ENCODE measurements around the gene ZFR.

The ZFR gene

DNA sequence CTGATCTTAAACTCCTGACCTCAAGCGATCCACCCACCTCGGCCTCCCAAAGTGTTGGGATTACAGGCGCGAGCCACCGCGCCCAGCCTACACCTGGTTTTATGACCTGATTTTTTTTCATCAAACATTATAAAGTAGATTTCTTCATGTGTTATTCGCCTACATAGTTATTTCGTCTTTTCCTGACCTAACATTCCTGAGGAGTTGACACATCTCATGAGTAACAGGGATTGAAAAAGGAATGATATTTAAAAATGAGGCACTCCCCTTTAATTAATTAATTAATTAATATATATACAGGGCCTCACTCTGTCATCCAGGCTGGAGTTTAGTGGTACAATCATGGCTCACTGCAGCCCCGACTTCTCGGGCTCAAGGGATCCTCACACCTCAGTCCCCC lies 111.6 kb downstream of the ZFR start:
- no peak overlapping the region for H3K27ac ChIP-seq (ENCODE audit: low read length)
- no peaks in the 10 kb centered on the region for H3K27me3 ChIP-seq (ENCODE audit: control insufficient read depth in 1 of 2, insufficient read depth in 2 of 2, low read length in 2 of 2)
- H3K9me3 ChIP-seq (ENCODE audit: control insufficient read depth in 2 of 2, low read length in 2 of 2): no peaks in the 10 kb centered on the region
- no peak overlapping the region for H3K9ac ChIP-seq (ENCODE audit: low read length in 2 of 2)
- no peaks in the 10 kb centered on the region for H3K36me3 ChIP-seq (ENCODE audit: control insufficient read depth in 2 of 2, insufficient read depth in 2 of 2, low read length in 2 of 2)
- no peaks in the 10 kb centered on the region for H3K4me1 ChIP-seq (ENCODE audit: control insufficient read depth, insufficient read depth, low read length)
- no peak overlapping the region for H3K4me3 ChIP-seq (ENCODE audit: low read length in 2 of 2)

DNA sequence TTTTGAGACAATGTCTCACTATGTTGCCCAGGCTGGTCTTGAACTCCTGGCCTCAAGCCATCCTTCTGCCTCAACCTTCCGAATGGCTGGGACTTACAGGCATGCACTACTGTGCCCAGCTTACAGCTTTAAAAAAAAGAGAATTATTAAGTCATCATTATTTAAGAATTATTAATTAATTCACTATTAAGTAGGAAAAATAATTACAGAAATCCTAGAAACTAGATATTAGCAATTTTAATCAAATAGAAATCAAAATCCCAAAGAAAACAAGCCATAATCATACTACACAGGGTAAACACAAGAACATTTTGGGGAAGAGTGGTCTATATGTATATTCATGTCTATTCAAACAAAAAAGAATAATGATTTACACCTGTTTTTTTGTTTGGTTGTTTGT lies 112.2 kb downstream of the ZFR start:
- no peaks in the 10 kb centered on the region for H3K9me3 ChIP-seq (ENCODE audit: control insufficient read depth in 2 of 2, low read length in 2 of 2)
- H3K4me1 ChIP-seq (ENCODE audit: control insufficient read depth, insufficient read depth, low read length): no peaks in the 10 kb centered on the region
- H3K27me3 ChIP-seq (ENCODE audit: control insufficient read depth in 1 of 2, insufficient read depth in 2 of 2, low read length in 2 of 2): no peaks in the 10 kb centered on the region

DNA sequence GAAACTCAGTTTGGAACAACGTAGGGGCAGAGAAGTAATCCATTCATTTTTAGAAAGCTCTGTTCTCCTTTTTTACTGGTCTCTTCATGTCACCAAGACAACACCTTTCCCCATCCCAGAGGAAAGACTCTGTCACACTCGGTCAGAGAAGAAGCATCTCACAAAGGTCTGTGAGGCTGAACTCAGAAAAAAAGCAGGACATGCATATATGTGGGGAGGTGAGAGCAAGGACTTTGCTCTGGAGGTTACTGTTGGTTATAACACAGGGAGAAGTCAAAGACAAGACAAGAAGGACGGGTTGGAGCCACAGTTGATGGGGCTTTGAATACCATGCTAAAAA lies 112.6 kb downstream of the ZFR start:
- H3K9me3 ChIP-seq (ENCODE audit: control insufficient read depth in 2 of 2, low read length in 2 of 2): no peaks in the 10 kb centered on the region
- no peaks in the 10 kb centered on the region for H3K36me3 ChIP-seq (ENCODE audit: control insufficient read depth in 2 of 2, insufficient read depth in 2 of 2, low read length in 2 of 2)
- no peaks in the 10 kb centered on the region for H3K27me3 ChIP-seq (ENCODE audit: control insufficient read depth in 1 of 2, insufficient read depth in 2 of 2, low read length in 2 of 2)
- no peaks in the 10 kb centered on the region for H3K4me1 ChIP-seq (ENCODE audit: control insufficient read depth, insufficient read depth, low read length)
- no peak overlapping the region for H3K9ac ChIP-seq (ENCODE audit: low read length in 2 of 2)
- H3K4me3 ChIP-seq (ENCODE audit: low read length in 2 of 2): no peak overlapping the region
- no peak overlapping the region for H3K27ac ChIP-seq (ENCODE audit: low read length)

More for the DNA sequence above, 112.2 kb downstream of the ZFR start:
- H3K4me3 ChIP-seq (ENCODE audit: low read length in 2 of 2): no peak overlapping the region
- H3K36me3 ChIP-seq (ENCODE audit: control insufficient read depth in 2 of 2, insufficient read depth in 2 of 2, low read length in 2 of 2): no peaks in the 10 kb centered on the region
- no peak overlapping the region for H3K27ac ChIP-seq (ENCODE audit: low read length)
- no peak overlapping the region for H3K9ac ChIP-seq (ENCODE audit: low read length in 2 of 2)

DNA sequence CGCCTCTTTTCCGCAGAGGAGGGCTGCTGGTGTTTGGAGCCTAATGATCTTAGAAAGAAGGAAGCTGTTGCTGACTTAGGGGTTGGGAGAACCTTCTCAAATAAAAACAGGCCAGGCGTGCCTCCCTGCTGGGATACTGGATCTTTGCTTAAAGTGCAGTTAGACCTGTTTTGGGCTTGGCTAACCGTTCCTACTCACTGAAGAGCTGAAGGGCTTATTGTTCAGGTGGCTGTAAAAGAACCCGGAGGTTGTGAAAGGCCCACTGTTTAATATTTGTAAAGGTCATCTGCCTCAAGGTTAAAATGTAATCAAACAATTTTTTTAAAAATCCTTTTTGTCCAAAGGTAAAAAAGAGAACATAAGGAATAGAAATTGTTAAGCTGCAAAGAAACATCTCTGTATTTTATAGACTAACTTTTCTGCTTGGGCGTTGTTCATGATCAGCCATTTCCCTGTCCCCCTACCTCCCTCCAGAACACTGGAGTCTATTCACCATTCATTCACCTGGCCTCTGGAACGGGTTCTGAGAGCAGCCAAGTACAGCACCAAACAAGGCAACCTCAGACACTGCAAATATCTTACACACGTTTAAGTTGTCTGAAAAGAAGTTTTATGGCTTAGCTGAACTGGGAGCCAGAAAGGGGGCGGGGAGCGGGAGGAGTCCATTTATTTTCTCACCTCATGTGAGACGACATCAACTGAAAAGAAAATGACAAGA lies 113.2 kb downstream of the ZFR start:
- Histone ChIP-seq H3K4me3 (ENCODE audit: low read length in 2 of 2) (no peak overlapping the region), H3K27me3 (ENCODE audit: control insufficient read depth in 1 of 2, insufficient read depth in 2 of 2, low read length in 2 of 2) (no peaks in the 10 kb centered on the region), H3K9me3 (ENCODE audit: control insufficient read depth in 2 of 2, low read length in 2 of 2) (no peaks in the 10 kb centered on the region), H3K9ac (ENCODE audit: low read length in 2 of 2) (no peak overlapping the region), H3K27ac (ENCODE audit: low read length) (no peak overlapping the region), H3K4me1 (ENCODE audit: control insufficient read depth, insufficient read depth, low read length) (no peaks in the 10 kb centered on the region), H3K36me3 (ENCODE audit: control insufficient read depth in 2 of 2, insufficient read depth in 2 of 2, low read length in 2 of 2) (no peaks in the 10 kb centered on the region)

DNA sequence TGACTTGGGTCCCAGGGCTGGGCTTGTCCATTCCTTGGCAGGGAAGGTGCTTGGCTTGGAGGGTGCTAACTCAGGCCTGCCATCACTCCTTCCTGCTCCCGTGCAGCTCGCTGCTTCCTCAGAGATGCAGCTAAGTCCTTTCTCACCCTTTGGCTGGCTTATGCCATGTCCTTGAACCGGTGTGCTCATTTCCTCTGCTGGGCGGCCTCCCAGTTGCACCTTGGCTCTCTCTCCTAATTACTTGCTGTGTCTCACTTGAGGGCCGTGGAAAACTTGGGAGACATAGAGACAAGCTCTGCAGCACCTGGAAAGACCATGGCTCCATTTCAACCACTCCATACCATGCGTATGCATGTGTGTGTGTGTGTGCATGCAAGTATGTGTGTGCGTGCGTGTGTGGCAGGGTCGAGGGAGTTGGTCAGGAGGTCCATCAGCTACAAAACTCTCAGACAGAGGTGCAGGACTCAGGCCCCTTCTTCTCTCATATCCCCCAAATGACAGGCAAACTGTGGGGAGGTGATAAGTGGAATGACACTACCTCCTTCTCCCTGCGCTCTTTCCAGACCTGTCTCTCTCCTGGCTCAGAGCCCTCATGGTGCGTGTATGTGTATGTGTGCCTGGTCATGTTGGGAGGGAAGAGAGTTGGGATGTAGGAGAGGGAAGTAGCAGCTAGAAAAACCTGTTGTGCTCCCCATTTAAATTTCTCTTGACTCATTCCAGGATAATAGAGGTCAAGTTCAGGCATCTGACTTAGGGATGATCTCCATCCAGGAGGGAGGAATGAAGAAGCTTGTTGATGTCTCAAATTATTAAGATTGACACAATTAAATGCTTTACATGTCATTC lies 114.2 kb downstream of the ZFR start:
- no peaks in the 10 kb centered on the region for H3K27me3 ChIP-seq (ENCODE audit: control insufficient read depth in 1 of 2, insufficient read depth in 2 of 2, low read length in 2 of 2)
- H3K9ac ChIP-seq (ENCODE audit: low read length in 2 of 2): no peak overlapping the region
- no peak overlapping the region for H3K4me3 ChIP-seq (ENCODE audit: low read length in 2 of 2)
- no peak overlapping the region for H3K27ac ChIP-seq (ENCODE audit: low read length)
- H3K4me1 ChIP-seq (ENCODE audit: control insufficient read depth, insufficient read depth, low read length): no peaks in the 10 kb centered on the region
- no peaks in the 10 kb centered on the region for H3K9me3 ChIP-seq (ENCODE audit: control insufficient read depth in 2 of 2, low read length in 2 of 2)
- H3K36me3 ChIP-seq (ENCODE audit: control insufficient read depth in 2 of 2, insufficient read depth in 2 of 2, low read length in 2 of 2): no peaks in the 10 kb centered on the region

DNA sequence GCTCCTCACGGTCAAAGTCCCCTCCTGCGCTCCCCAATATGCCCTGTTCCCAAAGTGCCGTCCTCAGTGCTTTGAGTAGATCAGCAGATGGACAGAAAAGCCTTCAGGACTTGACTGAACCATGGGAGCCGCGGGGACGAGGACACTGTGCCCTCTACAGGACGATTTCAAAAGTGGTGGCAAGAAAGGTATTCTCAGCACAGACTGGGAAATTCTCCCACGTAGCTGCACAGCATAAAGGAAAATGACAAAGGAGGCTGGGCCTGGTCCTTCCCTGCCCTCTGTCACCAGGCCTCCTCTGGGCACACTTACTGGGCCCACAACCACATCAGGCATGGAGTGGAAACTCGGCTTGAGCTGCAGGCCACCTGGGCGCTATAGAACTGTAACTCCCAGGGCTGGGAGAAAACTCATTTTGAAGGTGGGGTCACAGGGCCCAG lies 115.1 kb downstream of the ZFR start:
- H3K9me3 ChIP-seq (ENCODE audit: control insufficient read depth in 2 of 2, low read length in 2 of 2): no peaks in the 10 kb centered on the region
- no peaks in the 10 kb centered on the region for H3K27me3 ChIP-seq (ENCODE audit: control insufficient read depth in 1 of 2, insufficient read depth in 2 of 2, low read length in 2 of 2)
- H3K27ac ChIP-seq (ENCODE audit: low read length): no peak overlapping the region
- H3K4me1 ChIP-seq (ENCODE audit: control insufficient read depth, insufficient read depth, low read length): no peaks in the 10 kb centered on the region
- no peak overlapping the region for H3K4me3 ChIP-seq (ENCODE audit: low read length in 2 of 2)
- H3K9ac ChIP-seq (ENCODE audit: low read length in 2 of 2): no peak overlapping the region
- H3K36me3 ChIP-seq (ENCODE audit: control insufficient read depth in 2 of 2, insufficient read depth in 2 of 2, low read length in 2 of 2): no peaks in the 10 kb centered on the region

DNA sequence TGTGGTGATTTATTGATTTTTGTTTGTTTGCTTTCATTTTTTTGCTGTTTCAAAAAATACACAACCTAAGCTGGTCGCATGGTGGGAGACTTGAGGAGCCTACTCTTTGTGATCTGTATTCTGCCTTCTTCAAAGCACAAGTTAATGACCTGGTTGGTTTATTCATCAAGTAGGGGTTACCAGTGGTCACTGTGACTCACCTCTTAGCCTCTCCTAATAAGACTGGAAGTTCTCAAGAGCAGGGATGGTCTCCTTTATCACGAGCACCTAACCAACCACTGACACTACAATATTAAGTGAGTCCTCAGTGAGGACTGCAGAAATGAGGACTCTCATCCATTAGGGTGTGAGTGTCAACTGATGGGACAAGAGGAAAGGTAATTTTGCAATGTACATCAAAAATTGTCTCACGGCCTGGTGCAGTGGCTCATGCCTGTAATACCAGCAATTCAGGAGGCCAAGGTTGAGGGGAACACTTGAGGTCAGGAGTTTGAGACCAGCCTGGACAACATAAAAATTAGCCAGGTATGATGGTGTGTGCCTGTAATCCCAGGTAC lies 118.2 kb downstream of the ZFR start:
- no peaks in the 10 kb centered on the region for H3K36me3 ChIP-seq (ENCODE audit: control insufficient read depth in 2 of 2, insufficient read depth in 2 of 2, low read length in 2 of 2)
- H3K9me3 ChIP-seq (ENCODE audit: control insufficient read depth in 2 of 2, low read length in 2 of 2): no peaks in the 10 kb centered on the region
- H3K27me3 ChIP-seq (ENCODE audit: control insufficient read depth in 1 of 2, insufficient read depth in 2 of 2, low read length in 2 of 2): no peaks in the 10 kb centered on the region
- no peaks in the 10 kb centered on the region for H3K4me1 ChIP-seq (ENCODE audit: control insufficient read depth, insufficient read depth, low read length)
- no peak overlapping the region for H3K27ac ChIP-seq (ENCODE audit: low read length)
- no peak overlapping the region for H3K4me3 ChIP-seq (ENCODE audit: low read length in 2 of 2)
- H3K9ac ChIP-seq (ENCODE audit: low read length in 2 of 2): no peak overlapping the region

DNA sequence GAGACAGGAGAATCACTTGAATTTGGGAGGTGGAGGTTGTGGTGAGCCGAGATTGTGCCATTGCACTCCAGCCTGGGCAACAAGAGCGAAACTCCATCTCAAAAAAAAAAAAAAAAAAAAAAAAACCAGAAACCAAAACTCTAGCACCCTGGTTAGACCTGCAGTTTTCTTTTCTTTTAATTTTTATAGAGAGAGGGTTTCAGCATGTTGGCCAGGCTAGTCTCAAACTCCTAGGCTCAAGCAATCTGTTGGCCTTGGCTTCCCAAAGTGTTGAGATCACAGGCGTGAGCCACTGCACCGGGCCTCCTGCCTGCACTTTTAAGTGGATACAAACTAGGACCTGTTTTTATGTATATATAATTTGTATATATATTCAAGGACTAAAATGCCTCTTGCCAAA lies 118.9 kb downstream of the ZFR start:
- H3K9me3 ChIP-seq (ENCODE audit: control insufficient read depth in 2 of 2, low read length in 2 of 2): no peaks in the 10 kb centered on the region
- H3K27ac ChIP-seq (ENCODE audit: low read length): no peak overlapping the region
- no peaks in the 10 kb centered on the region for H3K27me3 ChIP-seq (ENCODE audit: control insufficient read depth in 1 of 2, insufficient read depth in 2 of 2, low read length in 2 of 2)
- no peak overlapping the region for H3K9ac ChIP-seq (ENCODE audit: low read length in 2 of 2)
- no peak overlapping the region for H3K4me3 ChIP-seq (ENCODE audit: low read length in 2 of 2)
- H3K4me1 ChIP-seq (ENCODE audit: control insufficient read depth, insufficient read depth, low read length): no peaks in the 10 kb centered on the region
- H3K36me3 ChIP-seq (ENCODE audit: control insufficient read depth in 2 of 2, insufficient read depth in 2 of 2, low read length in 2 of 2): no peaks in the 10 kb centered on the region

DNA sequence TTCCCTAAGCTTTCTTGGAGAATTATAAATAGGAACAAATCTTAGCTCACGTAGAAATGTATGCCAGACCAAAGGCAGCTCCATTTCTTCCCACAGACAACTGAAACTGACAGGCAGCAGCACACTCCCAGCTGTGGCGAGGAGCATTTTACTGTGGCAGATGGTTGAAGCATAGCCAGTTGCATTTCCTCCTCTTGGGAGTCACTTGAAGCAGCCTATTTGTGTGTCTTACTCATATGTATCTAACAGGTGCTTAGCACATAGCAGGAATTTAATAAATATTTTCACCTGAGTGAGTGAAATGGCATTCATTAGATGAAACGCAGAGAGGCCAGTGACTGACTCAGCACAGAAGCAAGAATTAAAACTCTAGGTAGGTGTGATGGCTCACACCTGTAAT lies 119.5 kb downstream of the ZFR start:
- H3K4me1 ChIP-seq (ENCODE audit: control insufficient read depth, insufficient read depth, low read length): no peaks in the 10 kb centered on the region
- no peaks in the 10 kb centered on the region for H3K36me3 ChIP-seq (ENCODE audit: control insufficient read depth in 2 of 2, insufficient read depth in 2 of 2, low read length in 2 of 2)
- no peak overlapping the region for H3K27ac ChIP-seq (ENCODE audit: low read length)
- no peaks in the 10 kb centered on the region for H3K9me3 ChIP-seq (ENCODE audit: control insufficient read depth in 2 of 2, low read length in 2 of 2)
- H3K4me3 ChIP-seq (ENCODE audit: low read length in 2 of 2): no peak overlapping the region
- no peak overlapping the region for H3K9ac ChIP-seq (ENCODE audit: low read length in 2 of 2)
- H3K27me3 ChIP-seq (ENCODE audit: control insufficient read depth in 1 of 2, insufficient read depth in 2 of 2, low read length in 2 of 2): no peaks in the 10 kb centered on the region

DNA sequence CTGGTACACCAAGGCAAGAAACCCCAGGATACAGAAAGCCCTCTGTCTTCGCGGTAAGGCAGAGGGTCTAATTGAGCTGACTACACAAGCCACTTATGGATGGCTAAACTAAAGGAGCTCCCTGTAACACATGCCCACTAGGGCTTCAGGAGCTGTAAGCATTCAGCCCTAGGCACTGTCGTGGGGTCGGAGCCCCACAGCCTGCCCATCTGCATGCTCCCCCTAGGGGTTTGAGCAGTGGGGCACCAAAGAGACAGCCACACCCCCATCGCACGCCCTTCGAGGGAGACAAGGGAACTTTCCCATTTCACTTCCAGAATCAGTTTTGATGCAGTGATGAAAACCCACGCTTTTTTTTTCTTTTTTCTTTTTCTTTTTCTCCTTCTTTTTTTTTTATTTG lies 120.8 kb downstream of the ZFR start:
- H3K27me3 ChIP-seq (ENCODE audit: control insufficient read depth in 1 of 2, insufficient read depth in 2 of 2, low read length in 2 of 2): no peaks in the 10 kb centered on the region
- no peak overlapping the region for H3K27ac ChIP-seq (ENCODE audit: low read length)
- H3K9me3 ChIP-seq (ENCODE audit: control insufficient read depth in 2 of 2, low read length in 2 of 2): no peaks in the 10 kb centered on the region
- H3K36me3 ChIP-seq (ENCODE audit: control insufficient read depth in 2 of 2, insufficient read depth in 2 of 2, low read length in 2 of 2): no peaks in the 10 kb centered on the region
- H3K4me3 ChIP-seq (ENCODE audit: low read length in 2 of 2): no peak overlapping the region
- H3K4me1 ChIP-seq (ENCODE audit: control insufficient read depth, insufficient read depth, low read length): no peaks in the 10 kb centered on the region
- no peak overlapping the region for H3K9ac ChIP-seq (ENCODE audit: low read length in 2 of 2)

DNA sequence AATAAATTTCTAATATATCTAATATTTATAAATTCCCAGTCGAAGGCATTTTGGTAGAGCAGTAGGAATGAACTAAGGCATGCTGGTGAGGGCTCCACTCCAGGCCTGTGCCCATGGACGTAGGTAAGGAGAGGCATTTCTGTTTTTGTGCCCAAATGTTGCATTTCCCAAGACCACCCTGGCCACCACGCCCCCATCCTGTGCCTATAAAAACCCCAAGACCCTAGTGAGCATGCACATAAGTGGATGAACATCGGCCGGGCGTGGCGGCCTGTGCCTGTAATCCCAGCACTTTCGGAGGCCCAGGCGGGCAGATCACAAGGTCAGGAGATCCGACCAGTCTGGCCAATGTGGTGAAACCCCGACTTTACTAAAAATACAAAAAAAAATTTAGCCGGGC lies 121.7 kb downstream of the ZFR start:
- Histone ChIP-seq H3K27ac (ENCODE audit: low read length) (no peak overlapping the region), H3K9ac (ENCODE audit: low read length in 2 of 2) (no peak overlapping the region), H3K4me1 (ENCODE audit: control insufficient read depth, insufficient read depth, low read length) (no peaks in the 10 kb centered on the region), H3K36me3 (ENCODE audit: control insufficient read depth in 2 of 2, insufficient read depth in 2 of 2, low read length in 2 of 2) (no peaks in the 10 kb centered on the region), H3K4me3 (ENCODE audit: low read length in 2 of 2) (no peak overlapping the region), H3K27me3 (ENCODE audit: control insufficient read depth in 1 of 2, insufficient read depth in 2 of 2, low read length in 2 of 2) (no peaks in the 10 kb centered on the region), H3K9me3 (ENCODE audit: control insufficient read depth in 2 of 2, low read length in 2 of 2) (no peaks in the 10 kb centered on the region)

All from stomach smooth muscle (tissue), 2 donors.